Peyer's patch (tissue), 4 donors: ENCODE results near the gene SLC2A4RG. TPM values are rescaled to one million over a fixed set of nuclear protein-coding genes. Genes with fewer than 3 reads are reported as not detected.

Source experiments
- DNase-seq, 3 donors: peaks; one replicate each; pipeline ENCODE4 v3.0.0-alpha.2; 2017 to 2019
- H3K27ac ChIP-seq, 4 donors: fragments of 200-600 bp; sonication (generic); one replicate each; pipeline ENCODE4 v1.5.1; 2016 to 2019
- H3K27me3 ChIP-seq, 2 donors: fragments of 200-600 bp; sonication (generic); one replicate each; pipeline ENCODE4 v1.5.1; 2019
- H3K36me3 ChIP-seq, 3 donors: fragments of 200-600 bp; sonication (generic); one replicate each; pipeline ENCODE4 v1.5.1; 2016 to 2019
- H3K4me1 ChIP-seq, 4 donors: fragments of 200-600 bp; sonication (generic); one replicate each; pipeline ENCODE4 v1.5.1; 2016 to 2019
- H3K4me3 ChIP-seq, 4 donors: fragments of 200-600 bp; sonication (generic); 1 replicate in 3 of 4; 2 replicates in 1 of 4; pipeline ENCODE4 v1.5.1; 2016 to 2019; ENCODE audit warnings: mild to moderate bottlenecking in 1 of 4
- H3K9me3 ChIP-seq, 4 donors: fragments of 200-600 bp; sonication (generic); one replicate each; pipeline ENCODE4 v1.5.1; 2016 to 2019; ENCODE audit warnings: mild to moderate bottlenecking in 1 of 4
- POLR2A ChIP-seq, 2 donors: fragments of 450-650 bp; IDR thresholded peaks; one replicate each; pipeline ENCODE4 v1.5.1; 2017; ENCODE audit warnings: antibody characterized with exemption in 2 of 2, mild to moderate bottlenecking in 2 of 2, moderate library complexity in 2 of 2
- small RNA-seq, 2 donors: library from RNA; depleted of rRNA; stranded (forward); fragments of <200 nt; gene quantifications; one replicate each; pipeline ENCODE3, GENCODE V24; 2016
- total RNA-seq, 4 donors: library from RNA; depleted of rRNA; stranded (reverse); fragments of >200 nt; gene quantifications; one replicate each; pipeline ENCODE4 v1.1.0, GENCODE V29; 2016
- TF ChIP-seq, protein P1 (sequence below), 6 experiments: fragments of 450-650 bp in 4 of 6; fragments of 200-600 bp in 2 of 6; sonication (generic) in 1 of 6; IDR thresholded peaks; one replicate each; pipeline ENCODE4 v1.5.1; 2017 to 2019; ENCODE audit warnings: antibody characterized with exemption in 6 of 6, mild to moderate bottlenecking in 3 of 6, moderate library complexity in 1 of 6

Gene SLC2A4RG
- total RNA-seq, 4 donors from 2014 or later, result 34.2 to 54.5 (median 40.4) TPM

- Histone ChIP-seq H3K9me3 (no peaks in the 10 kb centered on the region), H3K4me3 (no peak overlapping the region), H3K36me3 (peaks cover 0 to 9% (median 0%) of the 10 kb centered on the region in 3 donors), H3K4me1 (no peaks in the 10 kb centered on the region), H3K27ac (no peak overlapping the region), H3K27me3 (no peaks in the 10 kb centered on the region)
- TF ChIP-seq, protein P1, sequence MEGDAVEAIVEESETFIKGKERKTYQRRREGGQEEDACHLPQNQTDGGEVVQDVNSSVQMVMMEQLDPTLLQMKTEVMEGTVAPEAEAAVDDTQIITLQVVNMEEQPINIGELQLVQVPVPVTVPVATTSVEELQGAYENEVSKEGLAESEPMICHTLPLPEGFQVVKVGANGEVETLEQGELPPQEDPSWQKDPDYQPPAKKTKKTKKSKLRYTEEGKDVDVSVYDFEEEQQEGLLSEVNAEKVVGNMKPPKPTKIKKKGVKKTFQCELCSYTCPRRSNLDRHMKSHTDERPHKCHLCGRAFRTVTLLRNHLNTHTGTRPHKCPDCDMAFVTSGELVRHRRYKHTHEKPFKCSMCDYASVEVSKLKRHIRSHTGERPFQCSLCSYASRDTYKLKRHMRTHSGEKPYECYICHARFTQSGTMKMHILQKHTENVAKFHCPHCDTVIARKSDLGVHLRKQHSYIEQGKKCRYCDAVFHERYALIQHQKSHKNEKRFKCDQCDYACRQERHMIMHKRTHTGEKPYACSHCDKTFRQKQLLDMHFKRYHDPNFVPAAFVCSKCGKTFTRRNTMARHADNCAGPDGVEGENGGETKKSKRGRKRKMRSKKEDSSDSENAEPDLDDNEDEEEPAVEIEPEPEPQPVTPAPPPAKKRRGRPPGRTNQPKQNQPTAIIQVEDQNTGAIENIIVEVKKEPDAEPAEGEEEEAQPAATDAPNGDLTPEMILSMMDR (IDR thresholded peaks at IDR 0.05), result no peak
- no peak for TF ChIP-seq POLR2A (IDR thresholded peaks at IDR 0.05)
- no peak for DNase-seq
Measured at GRCh38 chr20:63789836-63790571, 50.4 kb downstream of the SLC2A4RG start.

DNA sequence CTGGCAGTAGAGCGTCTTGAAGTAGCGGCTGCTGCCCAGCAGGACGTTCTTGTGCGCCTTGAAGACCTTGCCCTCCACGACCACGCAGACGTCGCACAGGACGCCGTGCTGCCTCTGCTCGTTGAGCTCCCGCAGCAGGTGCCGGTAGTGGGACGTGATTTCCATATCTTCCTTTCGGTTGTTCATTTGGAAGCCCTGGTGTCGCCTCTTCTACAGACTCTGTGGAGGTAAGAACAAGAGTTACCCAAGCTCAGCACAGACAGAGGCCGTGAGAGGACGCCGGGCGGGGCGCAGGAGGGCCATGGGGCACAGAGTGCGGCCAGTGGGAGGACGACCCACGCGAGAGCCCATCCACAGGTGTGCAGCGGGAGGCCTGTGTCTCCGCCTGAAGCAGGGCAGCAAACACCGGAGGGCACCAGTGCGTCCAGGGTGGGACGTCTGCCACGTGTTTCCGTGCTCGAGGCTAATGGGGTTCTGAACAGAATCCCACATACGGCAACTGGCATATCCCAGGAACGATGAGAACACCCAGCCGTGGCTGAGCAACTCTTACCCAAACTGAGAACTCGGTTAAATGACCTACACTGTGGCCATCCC, 51.1 kb downstream of the SLC2A4RG start:
- H3K36me3 ChIP-seq, result peaks cover 0 to 9% (median 0%) of the 10 kb centered on the region in 3 donors
- no peaks in the 10 kb centered on the region for H3K27me3 ChIP-seq
- no peak overlapping the region for H3K27ac ChIP-seq
- no peaks in the 10 kb centered on the region for H3K9me3 ChIP-seq
- DNase-seq, result no peak
- H3K4me3 ChIP-seq, result no peak overlapping the region
- no peaks in the 10 kb centered on the region for H3K4me1 ChIP-seq
- TF ChIP-seq, protein P1 (IDR thresholded peaks at IDR 0.05), result no peak
- TF ChIP-seq POLR2A (IDR thresholded peaks at IDR 0.05), result no peak

GRCh38 chr20:63791497-63792156, 52.1 kb downstream of the SLC2A4RG start:
- Histone ChIP-seq H3K4me3 (no peak overlapping the region), H3K27me3 (no peaks in the 10 kb centered on the region), H3K9me3 (no peaks in the 10 kb centered on the region), H3K36me3 (peaks cover 0 to 9% (median 0%) of the 10 kb centered on the region in 3 donors), H3K4me1 (no peaks in the 10 kb centered on the region), H3K27ac (no peak overlapping the region)
- no peak for DNase-seq
- no peak for TF ChIP-seq POLR2A (IDR thresholded peaks at IDR 0.05)
- TF ChIP-seq, protein P1 (IDR thresholded peaks at IDR 0.05), result no peak

GRCh38 chr20:63792866-63793265, 53.3 kb downstream of the SLC2A4RG start:
- H3K9me3 ChIP-seq, result no peaks in the 10 kb centered on the region
- no peaks in the 10 kb centered on the region for H3K4me1 ChIP-seq
- no peak overlapping the region for H3K27ac ChIP-seq
- TF ChIP-seq POLR2A (IDR thresholded peaks at IDR 0.05), result no peak
- TF ChIP-seq, protein P1 (IDR thresholded peaks at IDR 0.05), result no peak
- no peaks in the 10 kb centered on the region for H3K27me3 ChIP-seq
- DNase-seq, result no peak
- H3K36me3 ChIP-seq, result peaks cover 0 to 9% (median 0%) of the 10 kb centered on the region in 3 donors
- H3K4me3 ChIP-seq, result no peak overlapping the region

Small RNA genes within 50 kb of the gene (small RNA-seq; reads per million reads assigned to genes)
- gene LIME1, result 0 reads per million in 2 donors
- gene TNFRSF6B, result 0 reads per million in 2 donors

Other genes starting within 250 kb of the SLC2A4RG start
- 1 to 10 TPM in 3 of 4 donors, under 1 TPM in 1; 0.67 to 3.3 (median 2.1) TPM for gene EEF1A2, start 240.7 kb upstream of the SLC2A4RG start, total RNA-seq
- 100 to 1,000 TPM in 3 of 4 donors, 10 to 100 TPM in 1; 94.1 to 435 (median 193) TPM for gene PPDPF, start 219.0 kb upstream of the SLC2A4RG start, total RNA-seq
- gene PTK6, start 202.4 kb upstream of the SLC2A4RG start, total RNA-seq, result 100 to 1,000 TPM in 1 of 4 donors, 10 to 100 TPM in 2, 1 to 10 TPM in 1; 8.3 to 109 (median 84.5) TPM
- not detected for gene SRMS, start 192.0 kb upstream of the SLC2A4RG start, total RNA-seq
- under 1 TPM in 1 of 4 donors, not detected in 3; 0.67 TPM for gene FNDC11, start 185.6 kb upstream of the SLC2A4RG start, total RNA-seq
- 10 to 100 TPM; 32.2 to 42.0 (median 38.4) TPM for gene HELZ2, start 165.5 kb upstream of the SLC2A4RG start, total RNA-seq
- gene GMEB2, start 112.7 kb upstream of the SLC2A4RG start, total RNA-seq, result 10 to 100 TPM; 13.8 to 24.5 (median 17.1) TPM
- 10 to 100 TPM in 1 of 4 donors, 1 to 10 TPM in 3; 3.4 to 23.1 (median 5.6) TPM for gene STMN3, start 86.4 kb upstream of the SLC2A4RG start, total RNA-seq
- 10 to 100 TPM; 25.6 to 61.1 (median 30.2) TPM for gene RTEL1, start 81.5 kb upstream of the SLC2A4RG start, total RNA-seq
- gene TNFRSF6B, start 43.1 kb upstream of the SLC2A4RG start, total RNA-seq, result 1 to 10 TPM in 3 of 4 donors, not detected in 1; 2.1 to 4.2 (median 2.7) TPM
- 10 to 100 TPM; 39.1 to 67.6 (median 46.3) TPM for gene ARFRP1, start 31.8 kb upstream of the SLC2A4RG start, total RNA-seq
- 10 to 100 TPM; 48.9 to 67.7 (median 54.7) TPM for gene ZGPAT, start 31.7 kb upstream of the SLC2A4RG start, total RNA-seq
- gene LIME1, start 3.1 kb upstream of the SLC2A4RG start, total RNA-seq, result 10 to 100 TPM; 32.6 to 55.3 (median 41.0) TPM
- 10 to 100 TPM in 1 of 4 donors, 1 to 10 TPM in 3; 1.9 to 33.0 (median 4.4) TPM for gene ZBTB46, start 91.5 kb downstream of the SLC2A4RG start, total RNA-seq
- gene ABHD16B, start 121.7 kb downstream of the SLC2A4RG start, total RNA-seq, result not detected
- gene TPD52L2, start 125.5 kb downstream of the SLC2A4RG start, total RNA-seq, result 10 to 100 TPM; 59.4 to 78.7 (median 65.1) TPM
- 100 to 1,000 TPM in 3 of 4 donors, 10 to 100 TPM in 1; 41.3 to 137 (median 113) TPM for gene DNAJC5, start 155.3 kb downstream of the SLC2A4RG start, total RNA-seq
- gene UCKL1, start 216.6 kb downstream of the SLC2A4RG start, total RNA-seq, result 100 to 1,000 TPM in 3 of 4 donors, 10 to 100 TPM in 1; 70.4 to 189 (median 136) TPM
- 1 to 10 TPM; 5.8 to 7.4 (median 6.4) TPM for gene ZNF512B, start 230.2 kb downstream of the SLC2A4RG start, total RNA-seq
- gene SAMD10, start 239.9 kb downstream of the SLC2A4RG start, total RNA-seq, result 10 to 100 TPM in 3 of 4 donors, 1 to 10 TPM in 1; 1.7 to 14.3 (median 11.1) TPM
- 10 to 100 TPM; 49.6 to 95.7 (median 64.2) TPM for gene PRPF6, start 241.4 kb downstream of the SLC2A4RG start, total RNA-seq